A375 (cell line): ENCODE measurements around the gene RRP36. TPM values are rescaled to one million over a fixed set of nuclear protein-coding genes. Genes with fewer than 3 reads are reported as not detected.

Experiments used
- total RNA-seq: library from RNA; depleted of rRNA; stranded (reverse); fragments of >200 nt; shearing (Covaris generic); gene quantifications from 2 replicates; pipeline ENCODE4 v1.2.3, GENCODE V29; 2014; rRNA removed

Gene RRP36
- 87.4 and 101 TPM in 2 replicates for total RNA-seq

DNA sequence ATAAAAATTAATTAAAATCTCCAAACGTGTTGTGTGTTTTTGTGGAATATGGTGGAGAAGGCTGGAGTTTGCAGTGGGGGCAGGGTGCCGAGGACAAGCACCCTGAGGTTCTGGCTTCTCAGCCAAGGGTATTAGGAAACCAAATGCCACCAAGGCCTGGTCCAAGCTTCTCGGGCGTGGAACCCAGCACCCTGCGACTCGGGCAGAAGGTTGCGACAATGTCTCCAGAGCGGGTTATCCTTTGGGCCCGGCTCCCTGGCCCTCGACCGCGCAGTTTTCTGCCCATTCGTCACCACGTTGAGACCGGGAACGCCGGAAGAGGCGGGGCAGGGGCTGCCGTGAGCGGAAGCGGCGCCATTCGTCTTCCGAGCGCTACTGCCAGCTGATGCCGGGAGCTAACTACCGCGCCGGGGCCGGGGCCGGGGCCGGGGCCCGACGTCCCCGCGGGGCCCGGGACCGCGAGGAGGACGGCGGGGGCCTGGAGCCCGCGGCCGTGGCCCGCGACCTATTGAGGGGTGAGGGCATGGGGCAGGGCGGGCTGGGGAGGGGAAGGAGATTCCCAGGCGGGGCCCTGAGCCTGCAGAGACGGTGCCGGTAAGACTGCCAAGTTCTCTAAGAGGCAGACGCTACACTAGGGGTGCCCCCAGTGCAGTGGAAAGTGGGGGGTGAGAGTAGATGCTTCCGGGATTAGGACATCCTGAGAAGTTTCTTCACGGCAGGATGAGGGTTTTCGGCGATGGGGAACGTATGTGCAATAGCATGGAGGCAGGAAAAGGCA lies at the start of gene RRP36:
RRP36 (plus strand) TSS at position 354 of the 778 bp plus-strand sequence; CDS start at position 386, 32 bp downstream.

DNA sequence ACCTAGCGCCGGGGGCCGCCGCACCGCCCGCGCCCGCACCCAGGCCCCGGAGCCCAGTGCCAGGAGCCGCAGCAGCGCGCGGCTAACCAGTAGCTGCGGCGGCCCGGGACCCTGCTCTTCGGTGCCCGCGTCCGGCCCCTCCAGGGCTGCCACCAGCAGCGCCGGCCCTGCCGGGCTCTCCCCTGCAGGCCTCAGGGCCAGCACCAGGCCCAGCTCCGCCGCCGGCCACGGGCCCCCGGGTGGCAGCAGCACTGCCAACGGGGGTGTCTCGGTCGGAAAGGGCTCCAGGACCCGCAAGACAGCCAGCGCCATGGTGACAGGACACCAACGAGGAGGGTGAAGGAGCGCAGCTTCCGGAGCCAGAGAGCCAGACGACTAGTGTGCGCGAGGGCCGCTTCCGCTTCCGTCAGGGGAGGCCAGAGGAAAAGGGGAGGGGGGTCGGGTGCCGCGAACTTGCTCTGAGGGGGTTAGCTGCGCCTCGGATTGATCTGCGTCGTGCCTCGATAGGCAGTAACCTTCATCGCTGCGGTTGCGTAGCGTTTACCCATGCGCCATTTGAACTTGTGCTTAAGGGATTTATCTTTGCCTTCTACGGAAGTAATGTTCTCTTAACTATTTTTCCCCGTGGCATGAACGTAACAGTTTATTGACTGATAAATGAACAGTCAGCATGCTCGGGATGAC lies 42.4 kb upstream of the RRP36 start, which contains the start of gene PEX6:
PEX6 (minus strand) TSS at position 343 of the 684 bp plus-strand sequence; CDS start at position 312, 31 bp downstream.

GRCh38 chr6:42984001-42984923 lies 37.2 kb upstream of the RRP36 start, which contains the start of gene PPP2R5D:
Gene PPP2R5D, plus strand, starts transcription at chr6:42984570. Its CDS starts 108 bp downstream, at chr6:42984678.

DNA sequence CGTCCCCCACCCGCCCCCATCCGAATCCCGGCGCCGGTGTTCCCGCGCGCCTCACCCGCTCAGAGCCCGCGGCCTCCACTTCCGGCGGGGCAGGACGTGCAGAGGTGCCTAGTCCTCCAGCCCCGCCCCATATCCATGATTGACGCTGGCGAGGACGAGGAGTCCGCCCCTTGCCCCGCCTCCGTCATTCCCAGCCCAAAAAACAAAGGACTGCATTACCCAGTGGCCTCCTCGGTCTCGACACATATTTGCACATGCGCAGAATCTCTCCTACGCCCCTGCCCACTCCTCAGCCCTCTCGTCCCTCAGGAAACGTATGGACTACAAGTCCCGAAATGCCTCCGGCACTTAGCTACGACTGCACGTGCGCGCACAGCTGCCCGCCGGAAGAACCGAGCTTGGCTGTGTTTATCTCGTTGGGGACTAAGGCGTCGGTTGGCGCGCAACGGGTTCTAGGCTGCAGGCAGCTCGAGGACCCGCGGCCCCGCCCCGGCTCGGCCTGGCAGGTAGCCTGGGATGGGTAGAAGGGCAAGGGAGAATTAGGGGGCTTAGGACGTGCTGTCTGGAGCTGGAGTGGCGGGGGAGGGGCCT lies 7.5 kb upstream of the RRP36 start, which contains the start of the genes KLHDC3 and MEA1:
KLHDC3 (plus strand) TSS at position 407 of the 591 bp plus-strand sequence. CDS start 2,944 bp downstream, outside the sequence.
MEA1 (minus strand) TSS at position 104 of the 591 bp plus-strand sequence. CDS start 133 bp downstream, outside the sequence.

GRCh38 chr6:43053545-43054205 lies 32.3 kb downstream of the RRP36 start, which contains the start of gene CUL7:
Gene CUL7, minus strand, starts transcription at chr6:43053851. Its CDS starts 1,063 bp downstream, at chr6:43052788.

GRCh38 chr6:43059168-43060033 lies 38.0 kb downstream of the RRP36 start, which contains the start of the genes KLC4 and MRPL2:
Gene KLC4, plus strand, starts transcription at chr6:43059631. Its CDS starts 1,705 bp downstream, at chr6:43061336.
Gene MRPL2, minus strand, starts transcription at chr6:43059434. Its CDS starts 53 bp downstream, at chr6:43059381.

DNA sequence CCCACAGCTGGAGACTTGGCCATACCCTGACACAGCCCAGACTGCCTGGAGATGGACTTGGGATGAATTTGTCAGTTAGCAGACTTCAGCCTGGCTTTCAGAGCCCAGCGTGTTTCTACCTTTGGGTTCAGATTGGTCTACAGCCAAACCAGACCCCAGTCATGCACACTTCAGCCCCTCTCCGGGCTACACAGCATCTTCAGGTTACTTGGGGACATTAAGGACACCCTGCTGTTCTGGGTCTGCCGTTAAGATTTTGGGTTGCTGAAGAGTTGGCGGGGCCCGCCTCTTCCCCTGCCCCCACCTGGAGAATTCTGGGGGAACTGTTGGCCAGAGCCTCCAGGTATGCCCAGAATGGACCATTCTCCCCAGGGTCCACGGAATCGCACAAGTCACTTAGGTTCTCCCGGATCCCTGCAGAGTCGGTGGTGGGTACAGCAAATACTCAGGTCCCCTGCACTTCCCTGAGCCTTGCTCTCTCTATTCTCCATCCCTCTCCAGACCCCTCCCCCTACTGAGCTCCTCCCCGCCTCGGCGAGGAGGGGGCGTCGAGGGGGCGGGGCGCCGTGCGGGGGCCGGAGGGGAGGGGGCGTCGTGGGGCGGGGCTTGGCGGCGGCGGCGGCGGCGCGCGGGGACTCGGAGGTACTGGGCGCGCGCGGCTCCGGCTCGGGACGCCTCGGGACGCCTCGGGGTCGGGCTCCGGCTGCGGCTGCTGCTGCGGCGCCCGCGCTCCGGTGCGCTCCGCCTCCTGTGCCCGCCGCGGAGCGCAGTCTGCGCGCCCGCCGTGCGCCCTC lies 54.4 kb downstream of the RRP36 start, which contains the start of gene PTK7:
PTK7 (plus strand) TSS at position 645 of the 794 bp plus-strand sequence. CDS start 175 bp downstream, outside the sequence.

Other genes starting within 250 kb of the RRP36 start
- 3.0 TPM in 2 replicates for gene BICRAL, start 239.6 kb upstream of the RRP36 start, total RNA-seq
- 75.3 and 93.5 TPM in 2 replicates for gene RPL7L1, start 142.0 kb upstream of the RRP36 start, total RNA-seq
- gene PTCRA, start 105.6 kb upstream of the RRP36 start, total RNA-seq = not detected in 2 replicates
- 29.9 and 34.0 TPM in 2 replicates for gene CNPY3, start 92.1 kb upstream of the RRP36 start, total RNA-seq
- 0.57 TPM in 1 of 2 replicates, not detected in the other for gene GNMT, start 60.9 kb upstream of the RRP36 start, total RNA-seq
- gene PEX6, start 42.4 kb upstream of the RRP36 start, total RNA-seq = 18.5 and 19.2 TPM in 2 replicates
- 31.0 and 34.3 TPM in 2 replicates for gene PPP2R5D, start 37.1 kb upstream of the RRP36 start, total RNA-seq
- 91.7 and 103 TPM in 2 replicates for gene MEA1, start 7.7 kb upstream of the RRP36 start, total RNA-seq
- 63.1 and 65.0 TPM in 2 replicates for gene KLHDC3, start 7.4 kb upstream of the RRP36 start, total RNA-seq
- 22.7 and 24.6 TPM in 2 replicates for gene CUL7, start 32.2 kb downstream of the RRP36 start, total RNA-seq
- gene MRPL2, start 37.8 kb downstream of the RRP36 start, total RNA-seq = 31.0 and 31.2 TPM in 2 replicates
- 17.4 and 17.9 TPM in 2 replicates for gene KLC4, start 38.0 kb downstream of the RRP36 start, total RNA-seq
- 25.7 and 27.3 TPM in 2 replicates for gene PTK7, start 54.7 kb downstream of the RRP36 start, total RNA-seq
- gene SRF, start 149.6 kb downstream of the RRP36 start, total RNA-seq = 33.7 and 35.8 TPM in 2 replicates
- 32.4 and 34.9 TPM in 2 replicates for gene CUL9, start 160.6 kb downstream of the RRP36 start, total RNA-seq
- 133 and 159 TPM in 2 replicates for gene DNPH1, start 207.9 kb downstream of the RRP36 start, total RNA-seq
- not detected in 2 replicates for gene TTBK1, start 221.9 kb downstream of the RRP36 start, total RNA-seq